ENCODE measurements around the gene DNM3. TPM values are rescaled to one million over a fixed set of nuclear protein-coding genes. Genes with fewer than 3 reads are reported as not detected.

The DNM3 gene
- total RNA-seq, 1 donor from 2014 or later: 0.41 TPM

GRCh38 chr1:171802207-171802606 lies 39.1 kb upstream of the DNM3 start:
- Mint-ChIP-seq H3K4me3 (ENCODE audit: low read depth) (no peak overlapping the region), H3K9me3 (no peaks in the 10 kb centered on the region), H3K27ac (no peak overlapping the region), H3K4me1 (ENCODE audit: low read depth) (peaks cover 10% of the 10 kb centered on the region), H3K36me3 (ENCODE audit: low read depth) (peaks cover 14% of the 10 kb centered on the region), H3K27me3 (ENCODE audit: low read depth) (no peaks in the 10 kb centered on the region)
- no peak for DNase-seq (ENCODE audit: low spot score)
- intact Hi-C loops (cut with micrococcal nuclease): no loop called here

- H3K4me3 Mint-ChIP-seq (ENCODE audit: low read depth): no peak overlapping the region
- no peaks in the 10 kb centered on the region for H3K27me3 Mint-ChIP-seq (ENCODE audit: low read depth)
- H3K36me3 Mint-ChIP-seq (ENCODE audit: low read depth): peaks cover 7% of the 10 kb centered on the region
- H3K4me1 Mint-ChIP-seq (ENCODE audit: low read depth): peaks cover 10% of the 10 kb centered on the region
- intact Hi-C loops (cut with micrococcal nuclease): no loop called here
- no peak overlapping the region for H3K27ac Mint-ChIP-seq
- DNase-seq (ENCODE audit: low spot score): no peak
- no peaks in the 10 kb centered on the region for H3K9me3 Mint-ChIP-seq
These were observed 38.3 kb upstream of the DNM3 start for GRCh38 chr1:171803045-171803444.

GRCh38 chr1:171803461-171804022 lies 37.8 kb upstream of the DNM3 start:
- Mint-ChIP-seq H3K27ac (no peak overlapping the region), H3K4me3 (ENCODE audit: low read depth) (no peak overlapping the region), H3K4me1 (ENCODE audit: low read depth) (peaks cover 10% of the 10 kb centered on the region), H3K9me3 (no peaks in the 10 kb centered on the region), H3K27me3 (ENCODE audit: low read depth) (no peaks in the 10 kb centered on the region), H3K36me3 (ENCODE audit: low read depth) (peaks cover 4% of the 10 kb centered on the region)
- no peak for DNase-seq (ENCODE audit: low spot score)
- intact Hi-C loops (cut with micrococcal nuclease): no loop called here

GRCh38 chr1:171805395-171806115 lies 35.7 kb upstream of the DNM3 start:
- peaks cover 10% of the 10 kb centered on the region for H3K4me1 Mint-ChIP-seq (ENCODE audit: low read depth)
- intact Hi-C loops (cut with micrococcal nuclease): no loop called here
- no peaks in the 10 kb centered on the region for H3K27me3 Mint-ChIP-seq (ENCODE audit: low read depth)
- H3K4me3 Mint-ChIP-seq (ENCODE audit: low read depth): no peak overlapping the region
- H3K9me3 Mint-ChIP-seq: no peaks in the 10 kb centered on the region
- no peak overlapping the region for H3K27ac Mint-ChIP-seq
- no peaks in the 10 kb centered on the region for H3K36me3 Mint-ChIP-seq (ENCODE audit: low read depth)
- DNase-seq (ENCODE audit: low spot score): no peak

GRCh38 chr1:171807556-171807955 lies 33.7 kb upstream of the DNM3 start:
- intact Hi-C loops (cut with micrococcal nuclease): no loop called here
- no peak overlapping the region for H3K27ac Mint-ChIP-seq
- no peaks in the 10 kb centered on the region for H3K9me3 Mint-ChIP-seq
- no peak for DNase-seq (ENCODE audit: low spot score)
- H3K27me3 Mint-ChIP-seq (ENCODE audit: low read depth): no peaks in the 10 kb centered on the region
- no peaks in the 10 kb centered on the region for H3K36me3 Mint-ChIP-seq (ENCODE audit: low read depth)
- peaks cover 5% of the 10 kb centered on the region for H3K4me1 Mint-ChIP-seq (ENCODE audit: low read depth)
- H3K4me3 Mint-ChIP-seq (ENCODE audit: low read depth): no peak overlapping the region

GRCh38 chr1:171809834-171810233 lies 31.5 kb upstream of the DNM3 start:
- intact Hi-C loops (cut with micrococcal nuclease): no loop called here
- Mint-ChIP-seq H3K4me3 (ENCODE audit: low read depth) (no peak overlapping the region), H3K36me3 (ENCODE audit: low read depth) (no peaks in the 10 kb centered on the region), H3K4me1 (ENCODE audit: low read depth) (peaks cover 7% of the 10 kb centered on the region), H3K9me3 (no peaks in the 10 kb centered on the region), H3K27ac (no peak overlapping the region), H3K27me3 (ENCODE audit: low read depth) (no peaks in the 10 kb centered on the region)
- no peak for DNase-seq (ENCODE audit: low spot score)

- Mint-ChIP-seq H3K27me3 (ENCODE audit: low read depth) (no peaks in the 10 kb centered on the region), H3K4me3 (ENCODE audit: low read depth) (no peak overlapping the region), H3K36me3 (ENCODE audit: low read depth) (no peaks in the 10 kb centered on the region), H3K4me1 (ENCODE audit: low read depth) (peaks cover 2% of the 10 kb centered on the region), H3K9me3 (no peaks in the 10 kb centered on the region), H3K27ac (no peak overlapping the region)
- no peak for DNase-seq (ENCODE audit: low spot score)
- intact Hi-C loops (cut with micrococcal nuclease): no loop called here
These were observed 29.6 kb upstream of the DNM3 start for GRCh38 chr1:171811672-171812071.

- Mint-ChIP-seq H3K9me3 (no peaks in the 10 kb centered on the region), H3K36me3 (ENCODE audit: low read depth) (no peaks in the 10 kb centered on the region), H3K27ac (no peak overlapping the region), H3K4me3 (ENCODE audit: low read depth) (no peak overlapping the region), H3K27me3 (ENCODE audit: low read depth) (no peaks in the 10 kb centered on the region), H3K4me1 (ENCODE audit: low read depth) (peaks cover 18% of the 10 kb centered on the region)
- intact Hi-C loops (cut with micrococcal nuclease): no loop called here
- DNase-seq (ENCODE audit: low spot score): no peak
These were observed 26.6 kb upstream of the DNM3 start for GRCh38 chr1:171814692-171815091.

- H3K4me3 Mint-ChIP-seq (ENCODE audit: low read depth): no peak overlapping the region
- no peaks in the 10 kb centered on the region for H3K9me3 Mint-ChIP-seq
- no peaks in the 10 kb centered on the region for H3K27me3 Mint-ChIP-seq (ENCODE audit: low read depth)
- peaks cover 18% of the 10 kb centered on the region for H3K4me1 Mint-ChIP-seq (ENCODE audit: low read depth)
- DNase-seq (ENCODE audit: low spot score): no peak
- H3K27ac Mint-ChIP-seq: no peak overlapping the region
- intact Hi-C loops (cut with micrococcal nuclease): no loop called here
- H3K36me3 Mint-ChIP-seq (ENCODE audit: low read depth): no peaks in the 10 kb centered on the region
These were observed 24.9 kb upstream of the DNM3 start for GRCh38 chr1:171816300-171816901.

- Mint-ChIP-seq H3K27me3 (ENCODE audit: low read depth) (no peaks in the 10 kb centered on the region), H3K4me3 (ENCODE audit: low read depth) (no peak overlapping the region), H3K4me1 (ENCODE audit: low read depth) (peaks cover 18% of the 10 kb centered on the region), H3K36me3 (ENCODE audit: low read depth) (no peaks in the 10 kb centered on the region), H3K9me3 (no peaks in the 10 kb centered on the region), H3K27ac (peak overlapping the region; percentile 80)
- intact Hi-C loops (cut with micrococcal nuclease): loop anchor here (1.0 kb wide), 1 partner anchor 36 kb away; the partner anchor contains the start of gene METTL13
- peak; percentile 20 for DNase-seq (ENCODE audit: low spot score)
These were observed 23.6 kb upstream of the DNM3 start for GRCh38 chr1:171817511-171818265.

- Mint-ChIP-seq H3K4me1 (ENCODE audit: low read depth) (peaks cover 16% of the 10 kb centered on the region), H3K27me3 (ENCODE audit: low read depth) (no peaks in the 10 kb centered on the region), H3K36me3 (ENCODE audit: low read depth) (no peaks in the 10 kb centered on the region), H3K9me3 (peaks cover 3% of the 10 kb centered on the region), H3K27ac (no peak overlapping the region), H3K4me3 (ENCODE audit: low read depth) (no peak overlapping the region)
- DNase-seq (ENCODE audit: low spot score): no peak
- intact Hi-C loops (cut with micrococcal nuclease): no loop called here
These were observed 21.4 kb upstream of the DNM3 start for GRCh38 chr1:171819946-171820345.

GRCh38 chr1:171826973-171827372 lies 14.3 kb upstream of the DNM3 start:
- Mint-ChIP-seq H3K9me3 (peaks cover 36% of the 10 kb centered on the region), H3K4me3 (ENCODE audit: low read depth) (no peak overlapping the region), H3K4me1 (ENCODE audit: low read depth) (no peaks in the 10 kb centered on the region), H3K36me3 (ENCODE audit: low read depth) (peaks cover 9% of the 10 kb centered on the region), H3K27me3 (ENCODE audit: low read depth) (no peaks in the 10 kb centered on the region), H3K27ac (no peak overlapping the region)
- intact Hi-C loops (cut with micrococcal nuclease): no loop called here
- no peak for DNase-seq (ENCODE audit: low spot score)

- Mint-ChIP-seq H3K27ac (no peak overlapping the region), H3K9me3 (peaks cover 36% of the 10 kb centered on the region), H3K4me1 (ENCODE audit: low read depth) (no peaks in the 10 kb centered on the region), H3K4me3 (ENCODE audit: low read depth) (no peak overlapping the region), H3K27me3 (ENCODE audit: low read depth) (no peaks in the 10 kb centered on the region), H3K36me3 (ENCODE audit: low read depth) (peaks cover 9% of the 10 kb centered on the region)
- no peak for DNase-seq (ENCODE audit: low spot score)
- intact Hi-C loops (cut with micrococcal nuclease): no loop called here
These were observed 12.5 kb upstream of the DNM3 start for GRCh38 chr1:171828794-171829193.
